Testis (tissue), 3 donors: ENCODE data around the gene RENBP. TPM values are rescaled to one million over a fixed set of nuclear protein-coding genes. Genes with fewer than 3 reads are reported as not detected.

Experiments
- DNase-seq: peaks from one replicate; pipeline ENCODE4 v3.0.0-alpha.2; 2019
- H3K27ac ChIP-seq, 2 donors: fragments of 200-600 bp; sonication (generic); one replicate each; pipeline ENCODE4 v1.5.1; 2019
- H3K27me3 ChIP-seq: fragments of 200-600 bp; sonication (generic); one replicate; pipeline ENCODE4 v1.5.1; 2019
- H3K36me3 ChIP-seq: fragments of 200-600 bp; sonication (generic); one replicate; pipeline ENCODE4 v1.5.1; 2017; ENCODE audit warnings: low read depth; ENCODE audit errors: missing control alignments
- H3K4me1 ChIP-seq: fragments of 200-600 bp; sonication (generic); one replicate; pipeline ENCODE4 v1.5.1; 2019
- H3K4me3 ChIP-seq, 2 donors: fragments of 200-600 bp; sonication (generic); one replicate each; pipeline ENCODE4 v1.5.1; 2017 to 2019
- H3K9me3 ChIP-seq: fragments of 200-600 bp; sonication (generic); one replicate; pipeline ENCODE4 v1.5.1; 2017
- CTCF ChIP-seq, 3 experiments: fragments of 450-650 bp in 2 of 3; fragments of 200-600 bp in 1 of 3; sonication (generic) in 1 of 3; IDR thresholded peaks; one replicate each; pipeline ENCODE4 v1.5.1; 2016 to 2019; ENCODE audit warnings: antibody characterized with exemption in 3 of 3, mild to moderate bottlenecking in 2 of 3, moderate library complexity in 1 of 3
- POLR2A ChIP-seq: fragments of 450-650 bp; IDR thresholded peaks from one replicate; pipeline ENCODE4 v1.6.1; 2017; ENCODE audit warnings: antibody characterized with exemption, mild to moderate bottlenecking, moderate library complexity
- WGBS, 2 donors: methylation state at CpG; one replicate each; pipeline ENCODE4 v1.1.5; 2018; 5-methylcytosine and 5-hydroxymethylcytosine counted together
- intact Hi-C: fragments of 100-400 bp; cut with DNase I; formaldehyde crosslinking; loops from one replicate; pipeline ENCODE4 v1.15.1; 2023; ENCODE audit warnings: low total_unique reads
- polyA plus RNA-seq: library from polyadenylated mRNA; stranded (reverse); fragments of 350-450 nt; fragmentation: Illumina TruSeq; extraction: RNeasy Lipid Tissue Mini Kit (QIAGEN cat#74804); gene quantifications from one replicate; pipeline ENCODE4 v1.2.3, GENCODE V29; 2014; ENCODE audit warnings: low read depth, low replicate concordance; ENCODE audit not compliant: insufficient read depth
- total RNA-seq, 2 donors: library from RNA; depleted of rRNA; stranded (reverse); fragments of >200 nt; gene quantifications; one replicate each; pipeline ENCODE4 v1.2.3, GENCODE V29; 2016

The RENBP gene
- total and polyA plus RNA-seq, 3 donors from 2014 or later = 2.8 to 4.8 (median 3.4) TPM

GRCh38 chrX:153909024-153909979 lies 35.1 kb downstream of the RENBP start:
- WGBS, 2 donors = 85% methylated on average over 23 of the region's 37 CpGs; no CpG with 5 or more reads in 1 of the 2 donors

GRCh38 chrX:153908219-153908860 lies 36.1 kb downstream of the RENBP start:
- intact Hi-C loops = no loop called here
- no peaks in the 10 kb centered on the region for H3K4me1 ChIP-seq
- H3K9me3 ChIP-seq = no peaks in the 10 kb centered on the region
- DNase-seq = no peak
- H3K4me3 ChIP-seq = no peak overlapping the region
- TF ChIP-seq CTCF (IDR thresholded peaks at IDR 0.05) (no peak), POLR2A (no peak)
- no peak overlapping the region for H3K27ac ChIP-seq
- no peaks in the 10 kb centered on the region for H3K27me3 ChIP-seq
- no peaks in the 10 kb centered on the region for H3K36me3 ChIP-seq
- 94 to 99% methylated on average over 12 to 23 of the region's 23 CpGs for WGBS, 2 donors

More at GRCh38 chrX:153909024-153909979, 35.1 kb downstream of the RENBP start:
- H3K4me1 ChIP-seq = no peaks in the 10 kb centered on the region
- H3K36me3 ChIP-seq = no peaks in the 10 kb centered on the region
- H3K4me3 ChIP-seq = no peak overlapping the region
- TF ChIP-seq CTCF (IDR thresholded peaks at IDR 0.05) = no peak
- no peak for TF ChIP-seq POLR2A
- H3K27me3 ChIP-seq = no peaks in the 10 kb centered on the region
- H3K9me3 ChIP-seq = no peaks in the 10 kb centered on the region
- intact Hi-C loops = no loop called here
- no peak for DNase-seq
- no peak overlapping the region for H3K27ac ChIP-seq

GRCh38 chrX:153907456-153907855 lies 37.0 kb downstream of the RENBP start:
- no peaks in the 10 kb centered on the region for H3K27me3 ChIP-seq
- no peaks in the 10 kb centered on the region for H3K36me3 ChIP-seq

GRCh38 chrX:153906126-153906917 lies 38.1 kb downstream of the RENBP start:
- 88% methylated on average over 15 of the region's 27 CpGs; no CpG with 5 or more reads in 1 of the 2 donors for WGBS, 2 donors
- H3K27ac ChIP-seq = no peak overlapping the region
- DNase-seq = no peak
- no peaks in the 10 kb centered on the region for H3K9me3 ChIP-seq
- intact Hi-C loops = no loop called here
- no peaks in the 10 kb centered on the region for H3K36me3 ChIP-seq
- no peaks in the 10 kb centered on the region for H3K27me3 ChIP-seq
- no peak for TF ChIP-seq POLR2A
- TF ChIP-seq CTCF (IDR thresholded peaks at IDR 0.05) = no peak
- H3K4me3 ChIP-seq = no peak overlapping the region
- no peaks in the 10 kb centered on the region for H3K4me1 ChIP-seq

More at GRCh38 chrX:153907456-153907855, 37.0 kb downstream of the RENBP start:
- no peak overlapping the region for H3K27ac ChIP-seq
- DNase-seq = no peak
- intact Hi-C loops = no loop called here
- no peak overlapping the region for H3K4me3 ChIP-seq
- no peak for TF ChIP-seq POLR2A
- no peak for TF ChIP-seq CTCF (IDR thresholded peaks at IDR 0.05)
- H3K9me3 ChIP-seq = no peaks in the 10 kb centered on the region
- H3K4me1 ChIP-seq = no peaks in the 10 kb centered on the region
- WGBS, 2 donors = 93 to 100% methylated on average over 5 to 11 of the region's 12 CpGs
